Measurements from ENCODE around the gene SPINK6. TPM values are rescaled to one million over a fixed set of nuclear protein-coding genes. Genes with fewer than 3 reads are reported as not detected.

Gene SPINK6
- polyA plus RNA-seq, 1 donor from 2014 or later: not detected

GRCh38 chr5:148205044-148205806 is 2.4 kb downstream of the SPINK6 start:
- Mint-ChIP-seq H3K27me3 (peaks cover 2% of the 10 kb centered on the region), H3K36me3 (no peaks in the 10 kb centered on the region), H3K4me1 (peaks cover 0 to 2% (median 0%) of the 10 kb centered on the region in 3 donors), H3K9me3 (peaks cover 0 to 3% (median 0%) of the 10 kb centered on the region in 3 donors), H3K4me3 (no peak overlapping the region), H3K27ac (no peak overlapping the region)

- H3K9me3 Mint-ChIP-seq: peaks cover 0 to 3% (median 0%) of the 10 kb centered on the region in 3 donors
- H3K36me3 Mint-ChIP-seq: no peaks in the 10 kb centered on the region
- H3K4me3 Mint-ChIP-seq: no peak overlapping the region
These were observed 3.0 kb downstream of the SPINK6 start for GRCh38 chr5:148205865-148206264.

DNA sequence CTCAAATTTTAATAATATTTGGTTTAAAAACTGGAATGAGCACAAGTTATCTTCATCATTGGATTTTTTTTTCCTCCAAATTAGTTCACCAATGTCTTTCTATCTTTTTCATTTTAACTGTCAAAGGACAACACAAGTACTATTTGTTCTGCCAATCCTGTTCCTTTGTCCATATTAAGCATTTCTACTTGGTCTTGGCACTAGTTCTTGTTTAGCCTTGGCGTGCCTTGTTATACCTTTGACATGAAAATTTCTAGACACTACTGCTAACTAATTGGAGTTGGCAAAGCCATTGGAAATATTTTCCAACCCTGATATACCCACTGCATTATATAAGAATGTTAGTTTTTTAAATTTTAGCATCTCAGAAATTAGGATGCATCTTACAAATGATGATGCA is 3.8 kb downstream of the SPINK6 start:
- Mint-ChIP-seq H3K4me3 (no peak overlapping the region), H3K27me3 (peaks cover 2% of the 10 kb centered on the region), H3K27ac (no peak overlapping the region), H3K4me1 (no peaks in the 10 kb centered on the region), H3K36me3 (no peaks in the 10 kb centered on the region), H3K9me3 (no peaks in the 10 kb centered on the region)

More at GRCh38 chr5:148205865-148206264, 3.0 kb downstream of the SPINK6 start:
- Mint-ChIP-seq H3K27me3 (peaks cover 2% of the 10 kb centered on the region), H3K27ac (no peak overlapping the region), H3K4me1 (peaks cover 0 to 2% (median 0%) of the 10 kb centered on the region in 3 donors)

- Mint-ChIP-seq H3K36me3 (no peaks in the 10 kb centered on the region), H3K27ac (no peak overlapping the region), H3K4me3 (no peak overlapping the region), H3K27me3 (peaks cover 2% of the 10 kb centered on the region), H3K4me1 (no peaks in the 10 kb centered on the region), H3K9me3 (no peaks in the 10 kb centered on the region)
These were observed 5.4 kb downstream of the SPINK6 start for GRCh38 chr5:148208226-148208625.

DNA sequence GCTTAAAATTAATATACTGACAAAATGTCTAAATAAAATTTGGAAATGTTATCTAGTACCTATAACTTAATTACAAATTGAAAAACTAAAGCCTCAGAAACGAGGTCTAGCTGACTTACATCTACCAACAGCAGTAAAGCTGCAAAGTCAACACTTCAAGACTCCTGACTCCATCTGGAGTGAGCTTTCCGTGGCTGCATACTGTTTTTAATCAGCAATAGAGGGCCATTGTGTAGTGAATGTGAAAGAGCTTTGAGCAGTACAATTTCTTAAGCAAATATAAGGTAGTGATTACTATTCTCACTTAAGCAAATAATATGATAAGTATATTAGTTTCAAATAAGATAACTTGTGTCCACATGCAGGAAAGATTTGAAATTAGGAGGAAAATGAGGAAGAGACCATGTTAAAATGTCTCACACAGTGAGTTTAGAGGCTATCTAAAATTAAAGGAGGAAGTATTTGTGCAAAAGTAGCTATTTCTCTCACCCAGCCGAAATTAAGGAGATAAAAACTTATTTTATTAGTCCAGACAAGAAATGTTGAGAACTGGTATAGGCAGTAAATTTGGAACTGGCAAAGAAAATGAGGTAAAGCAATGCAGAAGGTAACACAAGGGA is 6.4 kb downstream of the SPINK6 start:
- no peak overlapping the region for H3K27ac Mint-ChIP-seq
- H3K9me3 Mint-ChIP-seq: no peaks in the 10 kb centered on the region
- no peaks in the 10 kb centered on the region for H3K4me1 Mint-ChIP-seq
- peaks cover 2% of the 10 kb centered on the region for H3K27me3 Mint-ChIP-seq
- no peak overlapping the region for H3K4me3 Mint-ChIP-seq
- H3K36me3 Mint-ChIP-seq: no peaks in the 10 kb centered on the region

DNA sequence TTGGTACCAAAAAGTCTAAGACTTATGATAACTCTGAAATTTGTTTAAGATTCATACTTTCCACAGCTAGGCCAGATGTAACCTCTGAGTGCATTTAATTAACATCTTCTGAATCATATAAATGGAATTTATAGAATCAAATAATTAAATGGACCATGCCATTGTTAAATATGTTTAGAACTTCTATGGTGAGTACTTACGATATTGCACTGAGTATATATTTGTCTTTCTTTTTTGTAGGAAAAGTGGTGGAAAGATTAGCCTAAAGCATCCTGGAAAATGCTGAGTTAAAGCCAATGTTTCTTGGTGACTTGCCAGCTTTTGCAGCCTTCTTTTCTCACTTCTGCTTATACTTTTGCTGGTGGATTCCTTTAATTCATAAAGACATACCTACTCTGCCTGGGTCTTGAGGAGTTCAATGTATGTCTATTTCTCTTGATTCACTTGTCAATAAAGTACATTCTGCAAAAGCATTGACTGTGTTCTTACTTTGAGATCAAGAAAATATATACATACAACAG is 11.9 kb downstream of the SPINK6 start:
- Mint-ChIP-seq H3K4me3 (no peak overlapping the region), H3K36me3 (no peaks in the 10 kb centered on the region), H3K27me3 (peaks cover 2% of the 10 kb centered on the region), H3K4me1 (no peaks in the 10 kb centered on the region), H3K9me3 (peaks cover 3 to 8% (median 4%) of the 10 kb centered on the region in 3 donors), H3K27ac (no peak overlapping the region)

GRCh38 chr5:148221508-148221907 is 18.7 kb downstream of the SPINK6 start:
- H3K27me3 Mint-ChIP-seq: peaks cover 2% of the 10 kb centered on the region

GRCh38 chr5:148224117-148224742 is 21.4 kb downstream of the SPINK6 start:
- H3K9me3 Mint-ChIP-seq: peaks cover 0 to 1% (median under 1%) of the 10 kb centered on the region in 3 donors
- no peaks in the 10 kb centered on the region for H3K36me3 Mint-ChIP-seq
- H3K27me3 Mint-ChIP-seq: no peaks in the 10 kb centered on the region
- H3K4me1 Mint-ChIP-seq: no peaks in the 10 kb centered on the region
- no peak overlapping the region for H3K27ac Mint-ChIP-seq
- no peak overlapping the region for H3K4me3 Mint-ChIP-seq

More at GRCh38 chr5:148221508-148221907, 18.7 kb downstream of the SPINK6 start:
- no peak overlapping the region for H3K4me3 Mint-ChIP-seq
- H3K4me1 Mint-ChIP-seq: no peaks in the 10 kb centered on the region
- no peak overlapping the region for H3K27ac Mint-ChIP-seq
- peaks cover 4 to 8% (median 4%) of the 10 kb centered on the region in 3 donors for H3K9me3 Mint-ChIP-seq
- H3K36me3 Mint-ChIP-seq: no peaks in the 10 kb centered on the region

DNA sequence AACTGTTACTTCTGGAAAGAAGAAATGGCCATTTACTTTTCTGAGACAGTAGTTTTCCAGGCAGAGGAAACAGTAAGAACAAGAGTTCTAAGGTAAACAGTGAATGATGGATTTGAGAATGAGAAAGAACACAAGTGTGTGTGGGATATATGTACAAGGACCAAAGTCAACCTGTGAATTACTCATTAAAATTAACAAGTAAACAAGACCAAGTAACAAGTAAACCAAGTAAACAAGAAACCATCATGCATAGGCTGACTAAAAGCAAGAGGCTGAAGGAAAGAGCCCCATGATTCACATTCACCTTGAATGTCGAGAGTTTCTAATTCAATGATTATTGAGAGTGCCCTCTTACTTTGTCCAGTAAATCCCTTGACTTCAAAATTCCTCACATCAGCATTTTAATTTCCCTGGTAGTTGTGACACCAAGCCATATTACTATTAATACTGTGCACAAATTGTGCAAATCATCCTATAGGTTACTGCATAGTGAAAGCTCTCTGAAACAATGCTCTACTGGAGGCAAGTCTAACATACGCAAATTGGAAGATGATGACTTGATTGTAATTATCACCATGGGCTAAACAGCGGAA is 25.6 kb downstream of the SPINK6 start:
- H3K9me3 Mint-ChIP-seq: peaks cover 0 to 3% (median 1%) of the 10 kb centered on the region in 3 donors
- no peaks in the 10 kb centered on the region for H3K36me3 Mint-ChIP-seq
- no peak overlapping the region for H3K27ac Mint-ChIP-seq
- no peaks in the 10 kb centered on the region for H3K4me1 Mint-ChIP-seq
- no peaks in the 10 kb centered on the region for H3K27me3 Mint-ChIP-seq
- H3K4me3 Mint-ChIP-seq: no peak overlapping the region

GRCh38 chr5:148229840-148230239 is 27.0 kb downstream of the SPINK6 start:
- Mint-ChIP-seq H3K36me3 (no peaks in the 10 kb centered on the region), H3K4me3 (peak overlapping the region in 1 of 4 donors; percentile 20), H3K9me3 (peaks cover 0 to 3% (median 1%) of the 10 kb centered on the region in 3 donors), H3K4me1 (no peaks in the 10 kb centered on the region), H3K27me3 (no peaks in the 10 kb centered on the region), H3K27ac (no peak overlapping the region)

GRCh38 chr5:148230240-148230639 is 27.4 kb downstream of the SPINK6 start:
- peaks cover 0 to 3% (median under 1%) of the 10 kb centered on the region in 3 donors for H3K9me3 Mint-ChIP-seq
- no peaks in the 10 kb centered on the region for H3K27me3 Mint-ChIP-seq
- no peak overlapping the region for H3K4me3 Mint-ChIP-seq
- H3K4me1 Mint-ChIP-seq: no peaks in the 10 kb centered on the region
- no peak overlapping the region for H3K27ac Mint-ChIP-seq
- H3K36me3 Mint-ChIP-seq: no peaks in the 10 kb centered on the region

DNA sequence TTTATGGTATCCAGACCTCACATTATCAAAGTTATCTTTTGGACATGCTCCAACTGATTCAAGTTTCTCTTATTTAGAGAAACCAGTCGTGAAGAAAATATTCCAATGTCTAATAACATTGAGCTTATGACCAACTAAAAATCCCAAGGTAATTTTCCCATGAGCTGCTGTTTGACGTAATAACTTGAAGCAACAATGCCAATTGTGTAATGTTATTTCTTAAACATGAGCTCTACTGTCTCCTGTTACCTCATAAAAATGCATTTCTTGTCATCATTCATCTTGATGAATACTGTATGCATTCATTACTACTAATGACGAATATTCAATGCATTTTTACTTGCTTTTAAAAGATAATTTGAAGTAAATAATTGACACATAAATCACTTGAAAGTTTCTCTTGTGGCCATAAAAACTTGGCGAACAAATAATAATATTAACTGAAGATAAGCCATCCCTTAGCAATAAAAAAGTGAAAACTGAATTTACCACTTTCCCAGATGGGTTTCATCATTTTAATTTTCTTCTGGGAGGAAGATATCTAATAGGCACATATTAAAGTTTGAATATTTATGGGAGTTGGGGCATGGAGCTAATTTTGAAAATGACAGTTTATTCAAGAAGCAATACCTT is 35.1 kb downstream of the SPINK6 start:
- Mint-ChIP-seq H3K27ac (no peak overlapping the region), H3K9me3 (no peaks in the 10 kb centered on the region), H3K27me3 (no peaks in the 10 kb centered on the region), H3K4me3 (no peak overlapping the region), H3K4me1 (no peaks in the 10 kb centered on the region), H3K36me3 (no peaks in the 10 kb centered on the region)

GRCh38 chr5:148238418-148238794 is 35.6 kb downstream of the SPINK6 start, which contains the start of gene MARCOL:
Gene MARCOL (plus strand): TSS chr5:148238525. CDS start chr5:148238598, 73 bp downstream.
- no peak within 1 kb of the TSS for H3K27ac Mint-ChIP-seq
- no peaks in the 10 kb centered on the region for H3K27me3 Mint-ChIP-seq
- H3K4me3 Mint-ChIP-seq: no peak within 1 kb of the TSS
- H3K4me1 Mint-ChIP-seq: no peaks in the 10 kb centered on the region
- H3K9me3 Mint-ChIP-seq: no peaks in the 10 kb centered on the region
- no peaks in the 10 kb centered on the region for H3K36me3 Mint-ChIP-seq

DNA sequence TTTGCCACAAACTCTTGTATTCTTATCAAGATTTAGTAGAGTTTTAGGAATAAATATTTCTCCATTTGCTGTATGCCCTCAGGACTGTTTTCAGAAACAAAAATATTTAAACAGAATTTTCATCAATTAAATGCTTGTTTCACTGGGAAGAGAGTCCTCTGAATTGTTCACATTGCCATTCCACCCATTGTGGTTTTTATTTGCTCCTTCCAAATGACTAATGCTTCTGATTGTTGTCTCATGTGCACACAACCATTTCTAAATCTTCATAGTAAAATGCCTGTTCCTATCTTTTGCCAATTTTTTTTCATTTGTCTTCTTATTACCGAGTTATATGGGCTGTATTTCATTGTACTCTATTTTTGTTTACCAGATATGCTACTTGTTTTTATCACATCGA is 46.1 kb downstream of the SPINK6 start:
- Mint-ChIP-seq H3K9me3 (peaks cover 0 to 13% (median 2%) of the 10 kb centered on the region in 3 donors), H3K4me3 (no peak overlapping the region), H3K27ac (no peak overlapping the region), H3K36me3 (no peaks in the 10 kb centered on the region), H3K4me1 (no peaks in the 10 kb centered on the region), H3K27me3 (peaks cover 1% of the 10 kb centered on the region)

Data from IgD-negative memory B cell (primary cell).